ENCODE results near the gene EPB41L4A. TPM values are rescaled to one million over a fixed set of nuclear protein-coding genes. Genes with fewer than 3 reads are reported as not detected.

The EPB41L4A gene
- polyA plus RNA-seq, 1 donor from 2014 or later: 7.4 TPM

DNA sequence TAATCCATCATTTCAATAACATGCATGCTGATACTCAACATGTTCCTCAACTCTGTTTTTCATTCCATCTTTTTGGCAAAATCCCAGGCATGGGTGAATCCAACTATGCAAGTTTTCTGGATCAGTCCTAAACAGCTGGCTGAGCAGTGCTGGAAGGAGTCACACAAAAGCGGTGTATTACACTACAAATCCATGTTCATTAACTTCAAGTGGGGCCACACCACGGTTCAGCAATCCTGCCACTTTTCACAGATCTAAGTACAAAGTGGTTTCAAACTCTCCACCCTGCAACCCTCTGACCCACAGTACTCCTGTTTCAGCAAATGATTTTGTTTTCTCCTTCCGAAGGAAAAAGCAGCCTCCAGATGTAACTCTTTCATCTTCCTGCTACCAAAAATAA is 222.5 kb downstream of the EPB41L4A start:
- no peaks in the 10 kb centered on the region for H3K79me2 ChIP-seq (replicated peaks; ENCODE audit: insufficient read depth, low read length)
- no peak overlapping the region for H3K27ac ChIP-seq (ENCODE audit: low read length)
- no peaks in the 10 kb centered on the region for H3K27me3 ChIP-seq (ENCODE audit: insufficient read depth, low read depth, low read length)
- H3K36me3 ChIP-seq (ENCODE audit: insufficient read depth, low read length): no peaks in the 10 kb centered on the region
- H4K20me1 ChIP-seq (ENCODE audit: insufficient read depth): no peaks in the 10 kb centered on the region
- no peaks in the 10 kb centered on the region for H3F3A ChIP-seq (ENCODE audit: insufficient read depth, low read length, poor library complexity, severe bottlenecking)
- H3K9ac ChIP-seq (ENCODE audit: low read length): no peak overlapping the region
- no peaks in the 10 kb centered on the region for H3K9me2 ChIP-seq (ENCODE audit: insufficient read depth, low read length)
- no peak overlapping the region for H3K4me2 ChIP-seq (ENCODE audit: low read length)
- no peak overlapping the region for H2AFZ ChIP-seq (ENCODE audit: low read depth, low read length)
- H3K4me3 ChIP-seq (ENCODE audit: low read length): no peak overlapping the region
- no peaks in the 10 kb centered on the region for H3K9me3 ChIP-seq (ENCODE audit: low read length)
- TF ChIP-seq MXI1 (conservative IDR thresholded peaks at IDR 0.05; ENCODE audit: poor library complexity, severe bottlenecking) (no peak), SMC3 (conservative IDR thresholded peaks at IDR 0.05; ENCODE audit: poor library complexity) (no peak), TAF1 (IDR thresholded peaks at IDR 0.05; ENCODE audit: low read depth) (no peak), EP300 (conservative IDR thresholded peaks at IDR 0.05; ENCODE audit: poor library complexity, severe bottlenecking) (no peak), EZH2 (IDR thresholded peaks at IDR 0.05; ENCODE audit: borderline replicate concordance, insufficient read depth, low read length, poor library complexity, severe bottlenecking) (no peak), POLR2AphosphoS5 (IDR thresholded peaks at IDR 0.05) (no peak), RAD21 (conservative IDR thresholded peaks at IDR 0.05) (no peak)
- TF ChIP-seq, protein P1, sequence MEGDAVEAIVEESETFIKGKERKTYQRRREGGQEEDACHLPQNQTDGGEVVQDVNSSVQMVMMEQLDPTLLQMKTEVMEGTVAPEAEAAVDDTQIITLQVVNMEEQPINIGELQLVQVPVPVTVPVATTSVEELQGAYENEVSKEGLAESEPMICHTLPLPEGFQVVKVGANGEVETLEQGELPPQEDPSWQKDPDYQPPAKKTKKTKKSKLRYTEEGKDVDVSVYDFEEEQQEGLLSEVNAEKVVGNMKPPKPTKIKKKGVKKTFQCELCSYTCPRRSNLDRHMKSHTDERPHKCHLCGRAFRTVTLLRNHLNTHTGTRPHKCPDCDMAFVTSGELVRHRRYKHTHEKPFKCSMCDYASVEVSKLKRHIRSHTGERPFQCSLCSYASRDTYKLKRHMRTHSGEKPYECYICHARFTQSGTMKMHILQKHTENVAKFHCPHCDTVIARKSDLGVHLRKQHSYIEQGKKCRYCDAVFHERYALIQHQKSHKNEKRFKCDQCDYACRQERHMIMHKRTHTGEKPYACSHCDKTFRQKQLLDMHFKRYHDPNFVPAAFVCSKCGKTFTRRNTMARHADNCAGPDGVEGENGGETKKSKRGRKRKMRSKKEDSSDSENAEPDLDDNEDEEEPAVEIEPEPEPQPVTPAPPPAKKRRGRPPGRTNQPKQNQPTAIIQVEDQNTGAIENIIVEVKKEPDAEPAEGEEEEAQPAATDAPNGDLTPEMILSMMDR (IDR thresholded peaks at IDR 0.05; ENCODE audit: poor library complexity, severe bottlenecking): no peak
- TF ChIP-seq, protein P2, sequence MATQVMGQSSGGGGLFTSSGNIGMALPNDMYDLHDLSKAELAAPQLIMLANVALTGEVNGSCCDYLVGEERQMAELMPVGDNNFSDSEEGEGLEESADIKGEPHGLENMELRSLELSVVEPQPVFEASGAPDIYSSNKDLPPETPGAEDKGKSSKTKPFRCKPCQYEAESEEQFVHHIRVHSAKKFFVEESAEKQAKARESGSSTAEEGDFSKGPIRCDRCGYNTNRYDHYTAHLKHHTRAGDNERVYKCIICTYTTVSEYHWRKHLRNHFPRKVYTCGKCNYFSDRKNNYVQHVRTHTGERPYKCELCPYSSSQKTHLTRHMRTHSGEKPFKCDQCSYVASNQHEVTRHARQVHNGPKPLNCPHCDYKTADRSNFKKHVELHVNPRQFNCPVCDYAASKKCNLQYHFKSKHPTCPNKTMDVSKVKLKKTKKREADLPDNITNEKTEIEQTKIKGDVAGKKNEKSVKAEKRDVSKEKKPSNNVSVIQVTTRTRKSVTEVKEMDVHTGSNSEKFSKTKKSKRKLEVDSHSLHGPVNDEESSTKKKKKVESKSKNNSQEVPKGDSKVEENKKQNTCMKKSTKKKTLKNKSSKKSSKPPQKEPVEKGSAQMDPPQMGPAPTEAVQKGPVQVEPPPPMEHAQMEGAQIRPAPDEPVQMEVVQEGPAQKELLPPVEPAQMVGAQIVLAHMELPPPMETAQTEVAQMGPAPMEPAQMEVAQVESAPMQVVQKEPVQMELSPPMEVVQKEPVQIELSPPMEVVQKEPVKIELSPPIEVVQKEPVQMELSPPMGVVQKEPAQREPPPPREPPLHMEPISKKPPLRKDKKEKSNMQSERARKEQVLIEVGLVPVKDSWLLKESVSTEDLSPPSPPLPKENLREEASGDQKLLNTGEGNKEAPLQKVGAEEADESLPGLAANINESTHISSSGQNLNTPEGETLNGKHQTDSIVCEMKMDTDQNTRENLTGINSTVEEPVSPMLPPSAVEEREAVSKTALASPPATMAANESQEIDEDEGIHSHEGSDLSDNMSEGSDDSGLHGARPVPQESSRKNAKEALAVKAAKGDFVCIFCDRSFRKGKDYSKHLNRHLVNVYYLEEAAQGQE (IDR thresholded peaks at IDR 0.05; ENCODE audit: borderline replicate concordance): no peak

DNA sequence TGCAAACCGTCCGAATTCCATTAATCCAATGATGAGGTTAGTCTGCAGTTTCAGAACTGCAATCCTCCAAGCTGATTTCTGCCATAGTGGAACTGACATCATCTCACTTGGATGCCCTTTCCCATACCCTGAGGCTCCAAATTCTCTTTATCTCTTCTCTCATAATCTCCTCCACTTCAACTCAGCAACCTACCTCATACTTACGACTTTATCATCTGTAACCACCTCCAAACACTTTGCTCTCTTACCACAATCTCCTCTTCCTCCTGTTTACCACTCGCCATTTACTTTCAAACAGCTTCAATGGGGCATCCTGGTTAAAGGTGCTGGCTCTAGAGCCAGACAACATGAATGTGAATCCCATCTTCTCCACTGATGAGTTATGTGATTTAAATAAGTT is 223.2 kb downstream of the EPB41L4A start:
- Histone ChIP-seq H3K4me3 (ENCODE audit: low read length) (no peak overlapping the region), H3K27ac (ENCODE audit: low read length) (no peak overlapping the region), H3K79me2 (replicated peaks; ENCODE audit: insufficient read depth, low read length) (no peaks in the 10 kb centered on the region), H4K20me1 (ENCODE audit: insufficient read depth) (no peaks in the 10 kb centered on the region), H3K4me2 (ENCODE audit: low read length) (no peak overlapping the region), H3K36me3 (ENCODE audit: insufficient read depth, low read length) (no peaks in the 10 kb centered on the region), H3K27me3 (ENCODE audit: insufficient read depth, low read depth, low read length) (no peaks in the 10 kb centered on the region), H3K9me2 (ENCODE audit: insufficient read depth, low read length) (no peaks in the 10 kb centered on the region), H3K9ac (ENCODE audit: low read length) (no peak overlapping the region), H3F3A (ENCODE audit: insufficient read depth, low read length, poor library complexity, severe bottlenecking) (no peaks in the 10 kb centered on the region), H3K9me3 (ENCODE audit: low read length) (no peaks in the 10 kb centered on the region), H2AFZ (ENCODE audit: low read depth, low read length) (no peak overlapping the region)
- no peak for TF ChIP-seq MXI1 (conservative IDR thresholded peaks at IDR 0.05; ENCODE audit: poor library complexity, severe bottlenecking)
- no peak for TF ChIP-seq RAD21 (conservative IDR thresholded peaks at IDR 0.05)
- no peak for TF ChIP-seq EP300 (conservative IDR thresholded peaks at IDR 0.05; ENCODE audit: poor library complexity, severe bottlenecking)
- TF ChIP-seq, protein P1 (IDR thresholded peaks at IDR 0.05; ENCODE audit: poor library complexity, severe bottlenecking): no peak
- TF ChIP-seq TAF1 (IDR thresholded peaks at IDR 0.05; ENCODE audit: low read depth): no peak
- no peak for TF ChIP-seq POLR2AphosphoS5 (IDR thresholded peaks at IDR 0.05)
- TF ChIP-seq EZH2 (IDR thresholded peaks at IDR 0.05; ENCODE audit: borderline replicate concordance, insufficient read depth, low read length, poor library complexity, severe bottlenecking): no peak
- TF ChIP-seq, protein P2 (IDR thresholded peaks at IDR 0.05; ENCODE audit: borderline replicate concordance): no peak
- TF ChIP-seq SMC3 (conservative IDR thresholded peaks at IDR 0.05; ENCODE audit: poor library complexity): no peak

Measured in neural cell (in vitro differentiated cells).